HUES64 (cell line): ENCODE data around the gene TFDP1.

Source experiments
- H3K27ac ChIP-seq: 2 replicates; pipeline ENCODE4 v1.7.0; 2013; ENCODE audit warnings: low read depth, low read length, inconsistent platforms
- H3K27me3 ChIP-seq: 2 replicates; pipeline ENCODE4 v1.6.1; 2013; ENCODE audit warnings: mild to moderate bottlenecking, low read length; ENCODE audit not compliant: insufficient read depth
- H3K36me3 ChIP-seq: 2 replicates; pipeline ENCODE4 v1.6.1; 2013; ENCODE audit warnings: mild to moderate bottlenecking, low read length; ENCODE audit not compliant: insufficient read depth
- H3K4me1 ChIP-seq: 2 replicates; pipeline ENCODE4 v1.6.1; 2013; ENCODE audit warnings: mild to moderate bottlenecking, low read length, moderate library complexity; ENCODE audit not compliant: insufficient read depth
- H3K4me3 ChIP-seq: 2 replicates; pipeline ENCODE4 v1.5.1; 2013; ENCODE audit warnings: mild to moderate bottlenecking, low read length, moderate library complexity
- H3K9ac ChIP-seq: 2 replicates; pipeline ENCODE4 v1.6.1; 2013; ENCODE audit warnings: mild to moderate bottlenecking, low read depth, low read length
- H3K9me3 ChIP-seq: 2 replicates; pipeline ENCODE4 v1.6.1; 2013; ENCODE audit warnings: low read depth, low read length; ENCODE audit not compliant: insufficient read depth
- WGBS: fragments of 150-250, 120-280 bp; methylation state at CpG from one replicate; pipeline ENCODE4 v1.1.7; 2013; ENCODE audit warnings: missing lambda C conversion rate; 5-methylcytosine and 5-hydroxymethylcytosine counted together

TFDP1 gene

GRCh38 chr13:113671066-113672001, 86.8 kb downstream of the TFDP1 start:
- Histone ChIP-seq H3K4me1 (no peaks in the 10 kb centered on the region), H3K4me3 (no peak overlapping the region), H3K27me3 (no peaks in the 10 kb centered on the region), H3K9ac (no peak overlapping the region), H3K9me3 (no peaks in the 10 kb centered on the region), H3K36me3 (no peaks in the 10 kb centered on the region), H3K27ac (no peak overlapping the region)
- 94% methylated on average over 54 of the region's 54 CpGs for WGBS

- no peak overlapping the region for H3K9ac ChIP-seq
- H3K36me3 ChIP-seq, result no peaks in the 10 kb centered on the region
- H3K4me3 ChIP-seq, result no peak overlapping the region
- H3K27ac ChIP-seq, result no peak overlapping the region
- 88% methylated on average over 18 of the region's 18 CpGs for WGBS
- H3K9me3 ChIP-seq, result no peaks in the 10 kb centered on the region
- H3K27me3 ChIP-seq, result no peaks in the 10 kb centered on the region
- no peaks in the 10 kb centered on the region for H3K4me1 ChIP-seq
Measured at GRCh38 chr13:113672002-113672651, 87.6 kb downstream of the TFDP1 start.
